ENCODE results near the gene FAM3A. TPM values are rescaled to one million over a fixed set of nuclear protein-coding genes. Genes with fewer than 3 reads are reported as not detected.
"Not testable (repeated sequence)": the region's sequence is repeated elsewhere in the genome, so short reads cannot be mapped to it uniquely, and the experiment has no call there.

Gene FAM3A
- total and polyA plus RNA-seq, 9 of the 15 experiments (the other 6 are each of a cell fraction or from before 2014, with no cell fraction given): 0.75 to 70.6 (median 27.0) TPM

- POLR2A ChIA-PET; ATAC-seq; FAIRE-seq; H3K9ac ChIP-seq (ENCODE audit: insufficient read depth in 1 of 2, low read depth in 2 of 2, low read length in 2 of 2); H3K27me3 ChIP-seq (ENCODE audit: control insufficient read depth in 2 of 2, insufficient read depth in 2 of 2, low read length in 2 of 2); H3K4me1 ChIP-seq (replicated peaks in 1 of 2; ENCODE audit: control insufficient read depth in 2 of 2, insufficient read depth in 2 of 2, low read length in 2 of 2); H3K27ac ChIP-seq (ENCODE audit: extremely low read depth, low read depth, low read length); H3K4me3 ChIP-seq; H2AFZ ChIP-seq (ENCODE audit: low read depth, low read length); intact Hi-C loops (cut with micrococcal nuclease); CTCF ChIA-PET (ENCODE audit: low intra/inter-chr PET ratio); BruUV-seq (replicated peaks); H3K9me3 ChIP-seq (replicated peaks; ENCODE audit: control insufficient read depth, insufficient read depth, low read depth, low read length); H4K20me1 ChIP-seq (replicated peaks; ENCODE audit: control insufficient read depth, insufficient read depth, low read length); H3K4me2 ChIP-seq (ENCODE audit: insufficient read depth, low read length); DNase-seq (ENCODE audit: extremely low read depth in 1 of 4, low spot score in 3 of 4); H3K9me1 ChIP-seq (ENCODE audit: control insufficient read depth, insufficient read depth, low read length); in situ Hi-C loops (cut with MboI): not testable (repeated sequence)
- WGBS (ENCODE audit: insufficient coverage, low coverage, missing lambda C conversion rate): 59% methylated on average over 4 of the region's 24 CpGs
- Histone ChIP-seq H3K36me3 (ENCODE audit: control insufficient read depth, insufficient read depth, low read length) (peaks cover 20% of the 10 kb centered on the region; the same call in 2 of the 3 replicates), H3K79me2 (ENCODE audit: control insufficient read depth, insufficient read depth, low read length) (peaks cover 18% of the 10 kb centered on the region)
These were observed 42.1 kb upstream of the FAM3A start for GRCh38 chrX:154558060-154558690.

- Histone ChIP-seq H3K79me2 (ENCODE audit: control insufficient read depth, insufficient read depth, low read length) (peaks cover 69% of the 10 kb centered on the region), H4K20me1 (replicated peaks; ENCODE audit: control insufficient read depth, insufficient read depth, low read length) (0 out of 2 replicates have a peak, but pooled peaks cover 17% of the 10 kb centered on the region), H3K9ac (ENCODE audit: insufficient read depth in 1 of 2, low read depth in 2 of 2, low read length in 2 of 2) (peak overlapping the region in 1 of 2 experiments; percentile 68; a peak in 1 of 4 replicates), H3K36me3 (ENCODE audit: control insufficient read depth, insufficient read depth, low read length) (peaks cover 50% of the 10 kb centered on the region; the same call in 2 of the 3 replicates), H3K4me1 (replicated peaks in 1 of 2; ENCODE audit: control insufficient read depth in 2 of 2, insufficient read depth in 2 of 2, low read length in 2 of 2) (peaks cover 16 to 17% of the 10 kb centered on the region in 2 experiments; a peak in 4 of 5 replicates)
- intact Hi-C loops (cut with micrococcal nuclease); H2AFZ ChIP-seq (ENCODE audit: low read depth, low read length); POLR2A ChIA-PET; H3K27ac ChIP-seq (ENCODE audit: extremely low read depth, low read depth, low read length); H3K4me3 ChIP-seq; in situ Hi-C loops (cut with MboI); BruUV-seq (replicated peaks); CTCF ChIA-PET (ENCODE audit: low intra/inter-chr PET ratio); H3K9me3 ChIP-seq (replicated peaks; ENCODE audit: control insufficient read depth, insufficient read depth, low read depth, low read length); DNase-seq (ENCODE audit: extremely low read depth in 1 of 4, low spot score in 3 of 4); H3K4me2 ChIP-seq (ENCODE audit: insufficient read depth, low read length); H3K9me1 ChIP-seq (ENCODE audit: control insufficient read depth, insufficient read depth, low read length); H3K27me3 ChIP-seq (ENCODE audit: control insufficient read depth in 2 of 2, insufficient read depth in 2 of 2, low read length in 2 of 2): not testable (repeated sequence)
- peak; percentile 87 for ATAC-seq
- 72% methylated on average over 6 of the region's 18 CpGs for WGBS (ENCODE audit: insufficient coverage, low coverage, missing lambda C conversion rate)
- TF ChIP-seq POLR2G (IDR thresholded peaks at IDR 0.05; ENCODE audit: low read depth, low read length): 0 out of 2 replicates have a peak, but pooled peaks have one; percentile 16
- peak; percentile 99 for FAIRE-seq
These were observed 36.2 kb upstream of the FAM3A start for GRCh38 chrX:154552112-154552806.
